GM19463 (cell line): Measurements from ENCODE around the gene GRM1.

ENCODE experiments used
- ATAC-seq: cut with Tn5 transposase; IDR thresholded peaks from one replicate; pipeline ENCODE4 v1.9.1; 2021; ENCODE audit warnings: mild to moderate bottlenecking, moderate library complexity; ENCODE audit not compliant: unreplicated experiment

GRM1 gene

DNA sequence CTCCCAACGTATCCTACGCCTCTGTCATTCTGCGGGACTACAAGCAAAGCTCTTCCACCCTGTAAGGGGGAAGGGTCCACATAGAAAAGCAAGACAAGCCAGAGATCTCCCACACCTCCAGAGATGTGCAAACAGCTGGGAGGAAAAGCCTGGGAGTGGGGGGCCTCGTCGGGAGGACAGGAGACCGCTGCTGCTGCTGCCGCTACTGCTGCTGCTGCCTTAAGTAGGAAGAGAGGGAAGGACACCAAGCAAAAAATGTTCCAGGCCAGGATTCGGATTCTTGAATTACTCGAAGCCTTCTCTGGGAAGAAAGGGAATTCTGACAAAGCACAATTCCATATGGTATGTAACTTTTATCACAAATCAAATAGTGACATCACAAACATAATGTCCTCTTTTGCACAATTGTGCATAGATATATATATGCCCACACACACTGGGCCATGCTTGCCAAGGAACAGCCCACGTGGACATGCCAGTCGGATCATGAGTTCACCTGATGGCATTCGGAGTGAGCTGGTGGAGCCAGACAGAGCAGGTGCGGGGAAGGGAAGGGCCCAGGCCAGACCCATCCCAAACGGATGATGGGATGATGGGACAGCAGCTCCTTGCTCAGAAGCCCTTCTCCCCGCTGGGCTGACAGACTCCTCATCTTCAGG is 406.0 kb downstream of the GRM1 start:
- no peak for ATAC-seq

DNA sequence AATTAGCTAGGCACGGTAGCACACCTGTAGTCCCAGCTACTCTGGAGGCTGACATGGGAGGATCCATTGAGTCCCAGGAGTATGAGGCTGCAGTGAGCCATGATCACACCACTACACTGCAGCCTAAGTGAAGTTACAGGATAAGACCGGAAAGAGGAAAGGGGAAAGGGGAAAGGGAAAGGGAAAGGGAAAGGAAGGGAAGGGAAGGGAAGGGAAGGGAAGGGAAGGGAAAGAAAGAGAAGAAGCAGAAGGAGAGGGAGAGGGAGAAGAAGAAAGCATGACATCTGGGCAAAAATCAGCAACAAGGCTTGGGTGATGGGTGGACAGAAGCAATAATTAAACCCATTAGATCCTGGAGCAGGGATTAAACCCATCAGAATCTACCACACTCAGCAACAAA is 413.0 kb downstream of the GRM1 start:
- no peak for ATAC-seq

DNA sequence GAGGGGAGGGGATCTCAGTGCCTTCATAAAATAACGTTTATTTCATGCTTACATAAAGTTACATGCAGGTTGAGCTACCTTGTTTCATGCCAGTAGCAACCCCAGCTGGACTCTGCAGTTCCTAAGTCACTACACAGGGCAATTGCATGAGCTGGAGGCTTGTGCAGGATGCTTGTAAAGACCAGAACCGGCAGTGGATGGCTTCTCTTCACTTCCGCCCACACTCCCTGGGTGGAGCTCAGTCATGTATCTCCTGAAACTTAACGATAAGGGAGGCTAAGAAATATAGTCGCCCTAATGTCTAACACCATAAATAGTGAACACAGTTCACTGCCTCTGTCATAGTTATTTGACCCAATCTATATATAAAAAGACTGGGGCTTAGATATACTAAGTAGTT is 415.3 kb downstream of the GRM1 start:
- no peak for ATAC-seq

DNA sequence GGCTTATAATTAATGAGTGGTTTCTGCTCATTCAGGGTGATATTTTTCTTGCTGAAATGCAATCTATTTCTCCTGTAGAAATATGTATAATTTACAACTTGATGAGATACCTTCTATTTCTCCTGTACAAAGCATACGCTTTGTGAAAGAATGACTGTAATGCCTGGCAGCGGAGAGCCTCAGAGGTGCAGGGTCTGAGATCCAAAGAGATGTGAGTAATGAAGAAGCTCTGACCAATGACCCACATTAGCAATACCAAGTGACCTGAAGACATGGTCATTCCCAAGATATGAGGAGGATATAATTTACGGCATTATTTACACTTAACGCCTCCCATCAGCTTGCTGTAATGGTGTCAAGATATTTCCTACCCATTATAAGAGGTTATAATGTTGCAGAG is 416.4 kb downstream of the GRM1 start:
- no peak for ATAC-seq

DNA sequence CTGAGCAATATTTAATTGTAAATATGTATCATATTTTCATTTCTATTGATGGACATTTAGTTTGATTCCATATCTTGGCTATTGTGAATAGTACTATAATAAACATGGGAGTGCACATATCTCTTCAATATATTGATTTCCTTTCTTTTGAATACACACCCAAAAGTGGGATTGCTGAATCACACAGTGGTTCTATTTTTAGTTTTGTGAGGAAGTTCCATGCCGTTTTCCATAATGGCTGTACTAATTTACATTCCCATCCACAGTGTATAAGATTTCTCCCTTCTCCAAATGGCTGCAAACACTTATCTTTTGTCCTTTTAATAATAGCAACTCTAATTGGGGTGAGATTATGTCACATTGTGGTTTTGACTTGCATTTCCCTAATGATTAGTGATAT is 428.0 kb downstream of the GRM1 start:
- ATAC-seq: no peak

DNA sequence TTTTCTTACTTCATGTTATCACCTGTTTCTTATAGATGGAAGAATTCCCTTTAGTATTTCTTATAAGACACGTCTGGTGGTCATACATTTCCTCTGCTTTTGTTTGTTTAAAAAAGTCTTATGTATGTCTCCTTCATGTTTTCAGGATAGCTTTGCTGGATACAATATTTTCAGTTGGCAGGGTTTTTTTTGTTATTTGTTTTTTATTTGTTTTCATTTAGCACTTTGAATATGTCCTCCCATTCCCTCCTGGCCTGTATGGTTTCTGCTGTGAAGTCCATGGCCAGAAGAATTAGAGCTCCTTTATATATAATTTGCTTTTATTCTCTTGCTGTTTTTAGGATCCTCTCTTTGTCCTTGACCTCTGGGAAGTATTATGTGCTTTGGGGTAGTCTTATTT is 432.1 kb downstream of the GRM1 start:
- ATAC-seq: no peak

DNA sequence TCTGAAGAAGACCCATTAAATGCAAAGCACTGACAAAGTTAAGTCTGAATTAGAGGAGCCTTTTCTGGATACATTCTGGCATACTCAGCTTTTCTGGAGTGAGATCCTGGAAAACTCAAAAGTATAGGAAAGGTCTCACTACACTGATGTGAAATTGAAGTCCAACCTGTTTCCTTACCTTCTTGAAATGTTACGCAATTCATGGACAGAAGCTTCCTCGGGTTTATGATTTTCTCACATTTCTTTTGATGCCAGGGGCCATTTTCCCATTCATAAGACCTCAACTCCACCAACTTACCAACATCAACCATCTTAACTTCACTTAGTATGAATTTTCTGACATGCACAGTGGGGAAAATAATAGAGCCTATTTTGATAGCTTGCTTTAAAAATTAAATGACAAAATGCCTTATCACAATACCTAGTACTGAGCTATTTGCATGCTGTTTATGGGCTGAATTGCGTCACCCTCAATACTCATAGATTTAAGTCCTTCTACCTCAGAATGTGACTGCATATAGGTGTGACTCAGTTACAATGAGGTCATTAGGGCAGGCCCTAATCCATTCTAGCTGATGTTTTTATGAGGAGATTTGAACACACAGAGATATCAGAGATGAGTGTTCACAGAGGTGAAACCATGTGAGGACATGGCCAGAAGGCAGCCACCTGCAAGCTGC is 441.4 kb downstream of the GRM1 start:
- no peak for ATAC-seq

DNA sequence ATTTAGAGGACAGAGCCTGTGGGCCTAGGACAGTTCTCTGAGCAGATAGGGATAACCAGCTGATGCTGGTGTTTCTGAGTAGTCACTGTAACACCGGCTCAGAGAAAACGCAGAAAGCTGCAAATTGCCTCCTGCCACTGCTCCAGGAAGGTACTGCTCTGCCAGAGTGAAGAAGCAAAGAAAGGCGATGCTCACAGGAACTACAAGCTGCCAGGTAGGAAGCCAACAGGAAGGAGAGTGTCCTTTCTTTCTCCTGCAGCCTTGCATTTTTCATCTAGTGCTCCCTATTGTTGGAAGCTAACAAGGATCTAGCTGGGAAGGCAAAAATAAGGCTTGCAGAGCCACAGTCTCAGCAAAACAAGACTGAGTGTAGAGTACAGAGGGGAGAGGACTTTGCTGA is 444.1 kb downstream of the GRM1 start:
- ATAC-seq: no peak

DNA sequence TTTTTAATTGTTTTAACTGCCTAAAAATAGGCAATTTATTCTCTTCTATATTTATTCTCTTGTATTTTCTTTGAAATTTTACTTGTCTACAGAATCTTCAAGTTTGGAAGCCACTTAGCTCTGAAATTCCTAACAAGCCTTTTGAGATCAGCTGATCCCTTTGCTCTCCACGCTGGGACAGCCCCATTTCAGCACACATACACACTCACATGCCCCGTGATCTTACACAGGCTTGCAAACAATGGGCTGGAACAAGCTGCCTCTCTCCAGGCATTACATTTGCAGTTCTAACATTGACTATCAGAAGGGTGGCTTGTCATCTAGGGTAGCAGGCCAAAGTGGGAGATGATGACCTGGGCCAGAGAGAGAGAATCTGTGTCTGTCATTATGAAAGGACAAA is 452.7 kb downstream of the GRM1 start:
- ATAC-seq: no peak

DNA sequence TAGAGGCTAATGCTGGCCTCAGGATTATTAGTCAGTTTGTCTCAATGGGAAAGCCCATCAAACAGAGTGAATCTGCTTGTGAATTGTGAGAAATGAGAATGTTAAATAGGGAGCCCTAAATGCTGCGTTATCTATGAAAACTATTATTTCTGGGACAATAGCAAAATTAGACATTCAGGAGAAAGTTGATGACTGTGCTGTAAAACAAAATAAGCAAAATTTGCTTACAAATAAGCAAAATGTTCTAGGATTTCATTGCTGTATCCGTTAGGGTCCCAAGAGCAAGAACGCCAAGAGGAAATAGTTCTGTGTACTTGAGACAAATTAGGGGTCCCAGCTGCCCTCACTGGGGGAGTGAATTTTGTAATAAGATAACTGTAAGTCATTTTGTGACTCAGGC is 455.5 kb downstream of the GRM1 start:
- ATAC-seq: no peak
